HepG2 (cell line): Measurements from ENCODE around the gene POGK. TPM values are rescaled to one million over a fixed set of nuclear protein-coding genes. Genes with fewer than 3 reads are reported as not detected.

Experiments
- BCL6 ChIP-seq: IDR thresholded peaks from 2 replicates; pipeline ENCODE4 v1.6.1; 2016; ENCODE audit warnings: missing genetic modification reagents, missing compliant biosample characterization
- BORCS8-MEF2B ChIP-seq: sonication (generic); formaldehyde crosslinking; IDR thresholded peaks from 2 replicates; pipeline ENCODE4 v1.8.0; 2022; ENCODE audit warnings: mild to moderate bottlenecking, missing genetic modification reagents
- CBFB ChIP-seq: sonication (generic); formaldehyde crosslinking; IDR thresholded peaks from 2 replicates; pipeline ENCODE4 v1.4.0; 2020; ENCODE audit warnings: missing genetic modification reagents
- CENPX ChIP-seq: sonication (generic); formaldehyde crosslinking; IDR thresholded peaks from 2 replicates; pipeline ENCODE4 v1.9.0; 2021; ENCODE audit warnings: mild to moderate bottlenecking, missing genetic modification reagents, moderate library complexity
- DPF2 ChIP-seq: sonication (generic); formaldehyde crosslinking; IDR thresholded peaks from 2 replicates; pipeline ENCODE4 v1.4.0; 2020; ENCODE audit warnings: mild to moderate bottlenecking, low read depth, missing genetic modification reagents, borderline replicate concordance
- FOXP1 ChIP-seq, 2 experiments: fragments of 450-650 bp in 1 of 2; IDR thresholded peaks; 2 replicates each; pipeline ENCODE4 v1.6.1; 2017 to 2018; ENCODE audit warnings: antibody characterized with exemption in 1 of 2
- IKZF1 ChIP-seq: fragments of 450-650 bp; IDR thresholded peaks from 2 replicates; pipeline ENCODE4 v1.7.1; 2016
- JDP2 ChIP-seq: sonication (generic); formaldehyde crosslinking; IDR thresholded peaks from 2 replicates; pipeline ENCODE4 v1.8.1; 2022; ENCODE audit warnings: missing genetic modification reagents, borderline replicate concordance
- KDM1A ChIP-seq: IDR thresholded peaks from 2 replicates; pipeline ENCODE4 v1.6.1; 2016; ENCODE audit warnings: missing compliant biosample characterization
- KDM5A ChIP-seq: fragments of 200-600 bp; sonication (generic); IDR thresholded peaks from 2 replicates; pipeline ENCODE4 v1.7.0; 2018; ENCODE audit warnings: antibody characterized with exemption, mild to moderate bottlenecking, low read length, borderline replicate concordance
- MED13 ChIP-seq: sonication (generic); formaldehyde crosslinking; IDR thresholded peaks from 2 replicates; pipeline ENCODE4 v1.5.0; 2020; ENCODE audit warnings: missing genetic modification reagents
- MEIS1 ChIP-seq: sonication (generic); formaldehyde crosslinking; IDR thresholded peaks from 2 replicates; pipeline ENCODE4 v1.9.0; 2021; ENCODE audit warnings: mild to moderate bottlenecking, missing genetic modification reagents, moderate library complexity, borderline replicate concordance
- SATB2 ChIP-seq: sonication (generic); formaldehyde crosslinking; IDR thresholded peaks from 2 replicates; pipeline ENCODE4 v1.5.0; 2020; ENCODE audit warnings: missing genetic modification reagents
- ZMAT3 ChIP-seq: sonication (generic); formaldehyde crosslinking; conservative IDR thresholded peaks from 2 replicates; pipeline ENCODE4 v1.7.0; 2021; ENCODE audit warnings: missing genetic modification reagents
- ZNF17 ChIP-seq: sonication (generic); formaldehyde crosslinking; IDR thresholded peaks from 2 replicates; pipeline ENCODE4 v1.5.0; 2020; ENCODE audit warnings: mild to moderate bottlenecking, missing genetic modification reagents
- ZNF256 ChIP-seq: sonication (generic); formaldehyde crosslinking; conservative IDR thresholded peaks from 2 replicates; pipeline ENCODE4 v1.4.0; 2020; ENCODE audit warnings: missing genetic modification reagents
- ZNF260 ChIP-seq: sonication (generic); formaldehyde crosslinking; IDR thresholded peaks from 2 replicates; pipeline ENCODE4 v1.4.0; 2020; ENCODE audit warnings: missing genetic modification reagents, low read depth, mild to moderate bottlenecking, borderline replicate concordance
- ZNF510 ChIP-seq: sonication (generic); formaldehyde crosslinking; IDR thresholded peaks from 2 replicates; pipeline ENCODE4 v1.4.0; 2020; ENCODE audit warnings: low read depth, mild to moderate bottlenecking, missing genetic modification reagents
- ZNF570 ChIP-seq: sonication (generic); formaldehyde crosslinking; IDR thresholded peaks from 2 replicates; pipeline ENCODE4 v1.4.0; 2020; ENCODE audit warnings: mild to moderate bottlenecking, missing genetic modification reagents, borderline replicate concordance
- ZNF598 ChIP-seq: sonication (generic); formaldehyde crosslinking; IDR thresholded peaks from 2 replicates; pipeline ENCODE4 v1.5.1; 2020; ENCODE audit warnings: mild to moderate bottlenecking, missing genetic modification reagents, borderline replicate concordance
- ZNF660 ChIP-seq: sonication (generic); formaldehyde crosslinking; IDR thresholded peaks from 2 replicates; pipeline ENCODE4 v1.5.1; 2020; ENCODE audit warnings: mild to moderate bottlenecking, low read depth, missing genetic modification reagents, borderline replicate concordance
- ZNF703 ChIP-seq: sonication (generic); formaldehyde crosslinking; IDR thresholded peaks from 2 replicates; pipeline ENCODE4 v1.5.1; 2020; ENCODE audit warnings: missing genetic modification reagents, mild to moderate bottlenecking, moderate library complexity, borderline replicate concordance
- ZNF724P ChIP-seq: sonication (generic); formaldehyde crosslinking; IDR thresholded peaks from 2 replicates; pipeline ENCODE4 v1.8.0; 2022; ENCODE audit warnings: missing genetic modification reagents, borderline replicate concordance
- polyA plus RNA-seq, 8 experiments: library from polyadenylated mRNA; depleted of rRNA in 3 of 8; stranded (reverse) in 7 of 8; unstranded in 1 of 8; fragments of >200 nt; fragmentation: Illumina TruSeq in 4 of 8; extraction: Trizol in 4 of 8; gene quantifications; 2 replicates each; pipeline versions ENCODE4 v1.2.1 to v1.2.3, GENCODE V29; 2011 to 2016; ENCODE audit warnings: low read depth in 4 of 8, missing spikeins in 1 of 8, mixed read lengths in 1 of 8; ENCODE audit not compliant: insufficient read depth in 1 of 8
- total RNA-seq, 5 experiments: library from RNA; depleted of rRNA; stranded (reverse); fragments of >200 nt; fragmentation: Illumina TruSeq; extraction: Trizol; gene quantifications; 2 replicates each; pipeline ENCODE4 v1.2.3, GENCODE V29; 2016; ENCODE audit warnings: low read depth in 1 of 5
- TF ChIP-seq, protein P1 (sequence below): IDR thresholded peaks from 2 replicates; pipeline ENCODE4 v1.6.1; 2016; ENCODE audit warnings: control low read depth
- TF ChIP-seq, protein P2 (sequence below): sonication (generic); formaldehyde crosslinking; IDR thresholded peaks from 2 replicates; pipeline ENCODE4 v1.5.0; 2020; ENCODE audit warnings: missing genetic modification reagents
- TF ChIP-seq, protein P3 (sequence below): IDR thresholded peaks from 2 replicates; pipeline ENCODE4 v1.6.1; 2018; ENCODE audit warnings: missing genetic modification reagents
- TF ChIP-seq, protein P4 (sequence below): sonication (generic); formaldehyde crosslinking; conservative IDR thresholded peaks from 2 replicates; pipeline ENCODE4 v1.4.0; 2020; ENCODE audit warnings: missing genetic modification reagents
- TF ChIP-seq, protein P5 (sequence below): sonication (generic); formaldehyde crosslinking; IDR thresholded peaks from 2 replicates; pipeline ENCODE4 v1.4.0; 2020; ENCODE audit warnings: missing genetic modification reagents, borderline replicate concordance

POGK gene
- total and polyA plus RNA-seq, 2 of the 13 experiments (the other 11 are each of a cell fraction or from before 2014, with no cell fraction given) = 4.8 to 16.2 TPM

DNA sequence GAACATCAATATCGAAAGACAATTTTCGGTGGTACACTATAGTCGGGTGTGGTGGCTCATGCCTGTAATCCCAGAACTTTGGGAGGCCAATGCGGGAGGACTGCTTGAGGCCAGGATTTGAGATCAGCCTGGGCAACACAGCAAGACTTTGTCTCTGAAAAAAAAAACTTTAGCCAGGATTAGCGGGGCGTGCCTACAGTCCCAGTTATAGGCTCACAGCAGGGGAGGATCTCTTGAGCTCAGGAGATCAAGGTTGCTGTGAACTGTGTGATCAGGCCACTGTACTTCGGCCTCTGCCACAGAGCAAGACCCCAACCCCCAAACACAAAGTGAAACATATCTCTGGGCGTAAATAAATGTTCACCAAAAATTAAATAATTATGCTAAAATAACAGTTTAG is 35.2 kb downstream of the POGK start (continued):
- TF ChIP-seq BCL6 (CRISPR knock-in tag) = 0 out of 2 replicates have a peak, but pooled peaks have one; percentile 20
- TF ChIP-seq ZNF260 (CRISPR knock-in tag) = no peak
- TF ChIP-seq KDM1A = peak; percentile 89; the same call in 1 of the 2 replicates
- TF ChIP-seq, protein P1, sequence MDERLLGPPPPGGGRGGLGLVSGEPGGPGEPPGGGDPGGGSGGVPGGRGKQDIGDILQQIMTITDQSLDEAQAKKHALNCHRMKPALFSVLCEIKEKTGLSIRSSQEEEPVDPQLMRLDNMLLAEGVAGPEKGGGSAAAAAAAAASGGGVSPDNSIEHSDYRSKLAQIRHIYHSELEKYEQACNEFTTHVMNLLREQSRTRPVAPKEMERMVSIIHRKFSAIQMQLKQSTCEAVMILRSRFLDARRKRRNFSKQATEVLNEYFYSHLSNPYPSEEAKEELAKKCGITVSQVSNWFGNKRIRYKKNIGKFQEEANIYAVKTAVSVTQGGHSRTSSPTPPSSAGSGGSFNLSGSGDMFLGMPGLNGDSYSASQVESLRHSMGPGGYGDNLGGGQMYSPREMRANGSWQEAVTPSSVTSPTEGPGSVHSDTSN = no peak
- no peak for TF ChIP-seq ZNF256 (CRISPR knock-in tag)
- TF ChIP-seq MED13 (CRISPR knock-in tag) = no peak
- no peak for TF ChIP-seq ZNF510 (CRISPR knock-in tag)
- no peak for TF ChIP-seq ZNF570
- TF ChIP-seq, protein P2, sequence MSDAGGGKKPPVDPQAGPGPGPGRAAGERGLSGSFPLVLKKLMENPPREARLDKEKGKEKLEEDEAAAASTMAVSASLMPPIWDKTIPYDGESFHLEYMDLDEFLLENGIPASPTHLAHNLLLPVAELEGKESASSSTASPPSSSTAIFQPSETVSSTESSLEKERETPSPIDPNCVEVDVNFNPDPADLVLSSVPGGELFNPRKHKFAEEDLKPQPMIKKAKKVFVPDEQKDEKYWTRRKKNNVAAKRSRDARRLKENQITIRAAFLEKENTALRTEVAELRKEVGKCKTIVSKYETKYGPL = no peak
- TF ChIP-seq KDM5A = no peak
- no peak for TF ChIP-seq ZNF703
- TF ChIP-seq, protein P3, sequence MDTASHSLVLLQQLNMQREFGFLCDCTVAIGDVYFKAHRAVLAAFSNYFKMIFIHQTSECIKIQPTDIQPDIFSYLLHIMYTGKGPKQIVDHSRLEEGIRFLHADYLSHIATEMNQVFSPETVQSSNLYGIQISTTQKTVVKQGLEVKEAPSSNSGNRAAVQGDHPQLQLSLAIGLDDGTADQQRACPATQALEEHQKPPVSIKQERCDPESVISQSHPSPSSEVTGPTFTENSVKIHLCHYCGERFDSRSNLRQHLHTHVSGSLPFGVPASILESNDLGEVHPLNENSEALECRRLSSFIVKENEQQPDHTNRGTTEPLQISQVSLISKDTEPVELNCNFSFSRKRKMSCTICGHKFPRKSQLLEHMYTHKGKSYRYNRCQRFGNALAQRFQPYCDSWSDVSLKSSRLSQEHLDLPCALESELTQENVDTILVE (CRISPR knock-in tag) = 0 out of 2 replicates have a peak, but pooled peaks have one; percentile 24
- TF ChIP-seq JDP2 (CRISPR knock-in tag) = no peak
- no peak for TF ChIP-seq CENPX
- TF ChIP-seq, protein P4, sequence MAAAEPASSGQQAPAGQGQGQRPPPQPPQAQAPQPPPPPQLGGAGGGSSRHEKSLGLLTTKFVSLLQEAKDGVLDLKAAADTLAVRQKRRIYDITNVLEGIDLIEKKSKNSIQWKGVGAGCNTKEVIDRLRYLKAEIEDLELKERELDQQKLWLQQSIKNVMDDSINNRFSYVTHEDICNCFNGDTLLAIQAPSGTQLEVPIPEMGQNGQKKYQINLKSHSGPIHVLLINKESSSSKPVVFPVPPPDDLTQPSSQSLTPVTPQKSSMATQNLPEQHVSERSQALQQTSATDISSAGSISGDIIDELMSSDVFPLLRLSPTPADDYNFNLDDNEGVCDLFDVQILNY = no peak
- TF ChIP-seq ZMAT3 (CRISPR knock-in tag) = no peak
- no peak for TF ChIP-seq CBFB (CRISPR knock-in tag)
- TF ChIP-seq SATB2 (CRISPR knock-in tag) = no peak
- no peak for TF ChIP-seq MEIS1 (CRISPR knock-in tag)
- no peak for TF ChIP-seq BORCS8-MEF2B (CRISPR knock-in tag)
- no peak for TF ChIP-seq IKZF1
- no peak for TF ChIP-seq FOXP1 (IDR thresholded peaks at IDR 0.05)
- peak; percentile 23; the same call in 1 of the 2 replicates for TF ChIP-seq FOXP1 (CRISPR knock-in tag; IDR thresholded peaks at IDR 0.05)
- no peak for TF ChIP-seq ZNF660 (CRISPR knock-in tag)
- TF ChIP-seq DPF2 (CRISPR knock-in tag) = no peak
- TF ChIP-seq ZNF724P = no peak
- TF ChIP-seq ZNF598 (CRISPR knock-in tag) = no peak
- TF ChIP-seq, protein P5, sequence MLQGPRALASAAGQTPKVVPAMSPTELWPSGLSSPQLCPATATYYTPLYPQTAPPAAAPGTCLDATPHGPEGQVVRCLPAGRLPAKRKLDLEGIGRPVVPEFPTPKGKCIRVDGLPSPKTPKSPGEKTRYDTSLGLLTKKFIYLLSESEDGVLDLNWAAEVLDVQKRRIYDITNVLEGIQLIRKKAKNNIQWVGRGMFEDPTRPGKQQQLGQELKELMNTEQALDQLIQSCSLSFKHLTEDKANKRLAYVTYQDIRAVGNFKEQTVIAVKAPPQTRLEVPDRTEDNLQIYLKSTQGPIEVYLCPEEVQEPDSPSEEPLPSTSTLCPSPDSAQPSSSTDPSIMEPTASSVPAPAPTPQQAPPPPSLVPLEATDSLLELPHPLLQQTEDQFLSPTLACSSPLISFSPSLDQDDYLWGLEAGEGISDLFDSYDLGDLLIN = no peak
- no peak for TF ChIP-seq ZNF17 (CRISPR knock-in tag)
